DMS53 (cell line): ENCODE data around the gene UNC5CL.
A peak's percentile ranks its signal among the peaks of the same experiment; 100 is the strongest.

Source experiments
- DNase-seq: peaks from one replicate; lab custom pipeline; 2025; lab: John Stamatoyannopoulos, UW

UNC5CL gene

GRCh38 chr6:41063884-41064285 lies 24.9 kb upstream of the UNC5CL start:
- no peak for DNase-seq

GRCh38 chr6:41062056-41062455 lies 23.0 kb upstream of the UNC5CL start:
- no peak for DNase-seq

- no peak for DNase-seq
These were observed 22.2 kb upstream of the UNC5CL start for GRCh38 chr6:41061196-41061726.

- no peak for DNase-seq
These were observed 20.5 kb upstream of the UNC5CL start for GRCh38 chr6:41059556-41059955.

- no peak for DNase-seq
These were observed 19.8 kb upstream of the UNC5CL start for GRCh38 chr6:41058783-41059181.

GRCh38 chr6:41056768-41057490 lies 17.9 kb upstream of the UNC5CL start:
- DNase-seq, result no peak

GRCh38 chr6:41055149-41055548 lies 16.1 kb upstream of the UNC5CL start:
- peak; percentile 55 for DNase-seq

- DNase-seq, result peak; percentile 17
These were observed 15.5 kb upstream of the UNC5CL start for GRCh38 chr6:41054511-41054910.

- no peak for DNase-seq
These were observed 14.0 kb upstream of the UNC5CL start, which contains the start of gene APOBEC2 for GRCh38 chr6:41053041-41053440. APOBEC2 (plus strand) TSS chr6:41053202; CDS start chr6:41053348, 146 bp downstream.

- DNase-seq, result no peak
These were observed 12.9 kb upstream of the UNC5CL start for GRCh38 chr6:41051873-41052272.

- DNase-seq, result no peak
These were observed 11.5 kb upstream of the UNC5CL start for GRCh38 chr6:41050536-41050935.

GRCh38 chr6:41049955-41050354 lies 10.9 kb upstream of the UNC5CL start:
- no peak for DNase-seq

GRCh38 chr6:41049521-41049920 lies 10.5 kb upstream of the UNC5CL start:
- DNase-seq, result no peak

GRCh38 chr6:41047745-41048732 lies 9.0 kb upstream of the UNC5CL start:
- DNase-seq, result no peak

- no peak for DNase-seq
These were observed 8.3 kb upstream of the UNC5CL start for GRCh38 chr6:41047306-41047705.

- no peak for DNase-seq
These were observed 7.1 kb upstream of the UNC5CL start for GRCh38 chr6:41046084-41046483.

- DNase-seq, result no peak
These were observed 6.6 kb upstream of the UNC5CL start for GRCh38 chr6:41045664-41046063.

- no peak for DNase-seq
These were observed 4.1 kb upstream of the UNC5CL start for GRCh38 chr6:41043151-41043550.

GRCh38 chr6:41042226-41043055 lies 3.4 kb upstream of the UNC5CL start, which contains the start of gene TSPO2:
TSPO2 (plus strand) TSS chr6:41042467; CDS start chr6:41042986, 519 bp downstream.
- DNase-seq, result no peak

- DNase-seq, result no peak
These were observed 2.0 kb upstream of the UNC5CL start for GRCh38 chr6:41040940-41041536.
